Stomach (tissue), 4 donors: Measurements from ENCODE around the gene PPIF.

Experiments used
- CTCF ChIP-seq, 7 experiments: fragments of 450-650 bp in 4 of 7; fragments of 200-600 bp in 3 of 7; sonication (generic) in 3 of 7; IDR thresholded peaks; one replicate each; pipeline ENCODE4 v1.5.1; 2016 to 2019; ENCODE audit warnings: antibody characterized with exemption in 7 of 7, control low read depth in 2 of 7, mild to moderate bottlenecking in 1 of 7
- EP300 ChIP-seq: sonication (generic); formaldehyde crosslinking; IDR thresholded peaks from one replicate; pipeline ENCODE4 v1.6.1; 2017; ENCODE audit warnings: antibody characterized with exemption
- POLR2A ChIP-seq, 4 donors: fragments of 450-650 bp; IDR thresholded peaks; one replicate each; pipeline ENCODE4 v1.6.1; 2016; ENCODE audit warnings: antibody characterized with exemption in 4 of 4, control low read depth in 2 of 4, mild to moderate bottlenecking in 1 of 4, moderate library complexity in 1 of 4
- POLR2AphosphoS5 ChIP-seq, 3 donors: sonication (generic); formaldehyde crosslinking; IDR thresholded peaks; one replicate each; pipeline ENCODE4 v1.6.1; 2016; ENCODE audit warnings: antibody characterized with exemption in 3 of 3

- no peak for TF ChIP-seq POLR2A (IDR thresholded peaks at IDR 0.05)
- TF ChIP-seq CTCF (IDR thresholded peaks at IDR 0.05) = no peak
- TF ChIP-seq POLR2AphosphoS5 (IDR thresholded peaks at IDR 0.05) = no peak
- no peak for TF ChIP-seq EP300
Observed at GRCh38 chr10:79390057-79390456, 42.8 kb downstream of the PPIF start.
